HL-60 (cell line): Measurements from ENCODE around the gene PTPRN2.
"Not testable (repeated sequence)": the region's sequence is repeated elsewhere in the genome, so short reads cannot be mapped to it uniquely, and the experiment has no call there.

Source experiments
- DNase-seq, 2 experiments: peaks; one replicate each; pipeline ENCODE4 v3.0.0-alpha.2; 2010 to 2020; ENCODE audit warnings: low read depth in 1 of 2, low spot score in 1 of 2
- H3K27ac ChIP-seq: fragments of 250-450 bp; sonication (Bioruptor Pico); replicated peaks from 2 replicates; pipeline ENCODE4 v1.5.1; 2020; ENCODE audit warnings: mild to moderate bottlenecking, moderate library complexity
- H3K27me3 ChIP-seq: fragments of 250-450 bp; sonication (Bioruptor Pico); 2 replicates; pipeline ENCODE4 v1.5.1; 2021; ENCODE audit warnings: mild to moderate bottlenecking, moderate library complexity; ENCODE audit not compliant: insufficient read depth, poor library complexity, severe bottlenecking
- H3K4me3 ChIP-seq: replicated peaks from 2 replicates; pipeline ENCODE4 v1.5.1; 2011; ENCODE audit warnings: mild to moderate bottlenecking, control low read depth, low read length; ENCODE audit not compliant: insufficient read depth
- GABPA ChIP-seq: IDR thresholded peaks from 2 replicates; pipeline ENCODE4 v1.6.1; 2012; ENCODE audit warnings: low read depth
- POLR2AphosphoS5 ChIP-seq: IDR thresholded peaks from 2 replicates; pipeline ENCODE4 v1.6.1; 2012; ENCODE audit warnings: low read depth
- SPI1 ChIP-seq: IDR thresholded peaks from 2 replicates; pipeline ENCODE4 v1.6.1; 2012; ENCODE audit warnings: low read depth, mild to moderate bottlenecking, borderline replicate concordance
- TF ChIP-seq, protein P1 (sequence below): IDR thresholded peaks from one replicate; pipeline ENCODE4 v1.5.1; 2011; ENCODE audit warnings: low read length, control low read depth, inconsistent platforms; ENCODE audit not compliant: insufficient read depth
- TF ChIP-seq, protein P2 (sequence below): IDR thresholded peaks from 2 replicates; pipeline ENCODE4 v1.6.1; 2012; ENCODE audit warnings: low read depth; ENCODE audit not compliant: insufficient replicate concordance

Gene PTPRN2

DNA sequence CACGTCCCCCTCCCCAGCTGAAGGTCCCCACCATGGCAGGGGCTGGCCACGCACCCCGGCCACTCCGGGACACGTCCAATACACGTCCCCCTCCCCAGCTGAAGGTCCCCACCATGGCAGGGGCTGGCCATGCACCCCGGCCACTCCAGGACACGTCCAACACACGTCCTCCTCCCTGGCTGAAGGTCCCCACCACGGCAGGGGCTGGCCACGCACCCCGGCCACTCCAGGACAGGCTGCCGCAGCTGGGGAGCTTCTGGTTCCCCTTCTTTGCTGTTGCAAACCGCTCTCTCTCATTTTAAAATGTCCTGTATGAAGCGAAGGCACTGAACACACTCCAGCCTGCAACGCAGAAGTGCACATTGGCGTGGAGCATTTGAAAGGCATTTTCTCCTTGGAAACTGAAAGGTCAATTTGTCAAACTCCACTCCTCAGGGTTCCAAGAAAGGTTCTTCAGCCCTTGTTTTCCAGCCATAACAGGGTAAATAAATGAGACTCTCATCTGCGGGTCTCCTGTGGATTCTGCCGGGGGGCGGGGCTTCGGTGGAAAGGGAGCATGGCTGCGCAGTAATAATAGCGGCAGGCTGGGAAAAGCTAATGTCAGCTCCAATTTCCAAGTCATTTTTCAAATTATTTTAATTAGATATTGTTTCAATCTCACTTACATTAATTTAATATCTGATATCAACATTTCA lies 670.5 kb downstream of the PTPRN2 start:
- DNase-seq, result no peak
- Histone ChIP-seq H3K27me3 (no peaks in the 10 kb centered on the region), H3K4me3 (no peak overlapping the region), H3K27ac (no peak overlapping the region)
- TF ChIP-seq POLR2AphosphoS5 (no peak), GABPA (no peak), SPI1 (no peak)
- TF ChIP-seq, protein P1, sequence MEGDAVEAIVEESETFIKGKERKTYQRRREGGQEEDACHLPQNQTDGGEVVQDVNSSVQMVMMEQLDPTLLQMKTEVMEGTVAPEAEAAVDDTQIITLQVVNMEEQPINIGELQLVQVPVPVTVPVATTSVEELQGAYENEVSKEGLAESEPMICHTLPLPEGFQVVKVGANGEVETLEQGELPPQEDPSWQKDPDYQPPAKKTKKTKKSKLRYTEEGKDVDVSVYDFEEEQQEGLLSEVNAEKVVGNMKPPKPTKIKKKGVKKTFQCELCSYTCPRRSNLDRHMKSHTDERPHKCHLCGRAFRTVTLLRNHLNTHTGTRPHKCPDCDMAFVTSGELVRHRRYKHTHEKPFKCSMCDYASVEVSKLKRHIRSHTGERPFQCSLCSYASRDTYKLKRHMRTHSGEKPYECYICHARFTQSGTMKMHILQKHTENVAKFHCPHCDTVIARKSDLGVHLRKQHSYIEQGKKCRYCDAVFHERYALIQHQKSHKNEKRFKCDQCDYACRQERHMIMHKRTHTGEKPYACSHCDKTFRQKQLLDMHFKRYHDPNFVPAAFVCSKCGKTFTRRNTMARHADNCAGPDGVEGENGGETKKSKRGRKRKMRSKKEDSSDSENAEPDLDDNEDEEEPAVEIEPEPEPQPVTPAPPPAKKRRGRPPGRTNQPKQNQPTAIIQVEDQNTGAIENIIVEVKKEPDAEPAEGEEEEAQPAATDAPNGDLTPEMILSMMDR, result no peak
- TF ChIP-seq, protein P2, sequence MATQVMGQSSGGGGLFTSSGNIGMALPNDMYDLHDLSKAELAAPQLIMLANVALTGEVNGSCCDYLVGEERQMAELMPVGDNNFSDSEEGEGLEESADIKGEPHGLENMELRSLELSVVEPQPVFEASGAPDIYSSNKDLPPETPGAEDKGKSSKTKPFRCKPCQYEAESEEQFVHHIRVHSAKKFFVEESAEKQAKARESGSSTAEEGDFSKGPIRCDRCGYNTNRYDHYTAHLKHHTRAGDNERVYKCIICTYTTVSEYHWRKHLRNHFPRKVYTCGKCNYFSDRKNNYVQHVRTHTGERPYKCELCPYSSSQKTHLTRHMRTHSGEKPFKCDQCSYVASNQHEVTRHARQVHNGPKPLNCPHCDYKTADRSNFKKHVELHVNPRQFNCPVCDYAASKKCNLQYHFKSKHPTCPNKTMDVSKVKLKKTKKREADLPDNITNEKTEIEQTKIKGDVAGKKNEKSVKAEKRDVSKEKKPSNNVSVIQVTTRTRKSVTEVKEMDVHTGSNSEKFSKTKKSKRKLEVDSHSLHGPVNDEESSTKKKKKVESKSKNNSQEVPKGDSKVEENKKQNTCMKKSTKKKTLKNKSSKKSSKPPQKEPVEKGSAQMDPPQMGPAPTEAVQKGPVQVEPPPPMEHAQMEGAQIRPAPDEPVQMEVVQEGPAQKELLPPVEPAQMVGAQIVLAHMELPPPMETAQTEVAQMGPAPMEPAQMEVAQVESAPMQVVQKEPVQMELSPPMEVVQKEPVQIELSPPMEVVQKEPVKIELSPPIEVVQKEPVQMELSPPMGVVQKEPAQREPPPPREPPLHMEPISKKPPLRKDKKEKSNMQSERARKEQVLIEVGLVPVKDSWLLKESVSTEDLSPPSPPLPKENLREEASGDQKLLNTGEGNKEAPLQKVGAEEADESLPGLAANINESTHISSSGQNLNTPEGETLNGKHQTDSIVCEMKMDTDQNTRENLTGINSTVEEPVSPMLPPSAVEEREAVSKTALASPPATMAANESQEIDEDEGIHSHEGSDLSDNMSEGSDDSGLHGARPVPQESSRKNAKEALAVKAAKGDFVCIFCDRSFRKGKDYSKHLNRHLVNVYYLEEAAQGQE, result no peak

DNA sequence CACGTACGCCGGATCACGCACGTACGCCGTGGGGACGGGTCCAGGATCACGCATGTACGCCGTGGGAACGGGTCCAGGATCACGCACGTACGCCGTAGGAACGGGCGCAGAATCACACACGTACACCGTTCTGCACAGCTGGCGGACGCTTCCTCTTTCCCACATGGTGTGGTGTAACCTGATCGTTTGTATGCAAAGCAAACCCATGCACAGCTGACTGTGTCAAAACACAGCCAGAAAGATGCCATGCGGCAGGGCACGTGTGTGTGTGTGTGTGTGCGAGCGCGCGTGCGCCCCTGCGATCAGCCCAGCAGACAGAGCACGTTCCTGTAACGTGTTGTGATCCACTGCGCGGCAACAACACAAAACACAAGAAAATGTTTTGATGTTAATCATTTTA lies 677.2 kb downstream of the PTPRN2 start:
- no peak overlapping the region for H3K27ac ChIP-seq
- TF ChIP-seq, protein P2, result no peak
- TF ChIP-seq GABPA, result no peak
- TF ChIP-seq, protein P1, result no peak
- no peak overlapping the region for H3K4me3 ChIP-seq
- H3K27me3 ChIP-seq, result peaks cover 1% of the 10 kb centered on the region
- no peak for DNase-seq

DNA sequence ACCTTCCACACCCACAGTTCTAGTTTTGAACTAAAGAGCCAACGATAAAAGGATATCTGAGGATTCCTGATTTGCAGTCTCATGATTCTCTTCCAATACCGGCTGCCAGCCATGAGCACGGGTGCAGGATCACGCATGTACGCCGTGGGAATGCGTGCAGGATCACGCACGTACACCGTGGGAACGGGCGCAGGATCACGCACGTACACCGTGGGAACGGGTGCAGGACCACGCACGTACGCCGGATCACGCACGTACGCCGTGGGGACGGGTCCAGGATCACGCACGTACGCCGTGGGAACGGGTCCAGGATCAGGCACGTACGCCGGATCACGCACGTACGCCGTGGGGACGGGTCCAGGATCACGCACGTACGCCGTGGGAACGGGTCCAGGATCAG lies 677.6 kb downstream of the PTPRN2 start:
- not testable (repeated sequence) for H3K27me3 ChIP-seq, H3K27ac ChIP-seq, H3K4me3 ChIP-seq, DNase-seq

DNA sequence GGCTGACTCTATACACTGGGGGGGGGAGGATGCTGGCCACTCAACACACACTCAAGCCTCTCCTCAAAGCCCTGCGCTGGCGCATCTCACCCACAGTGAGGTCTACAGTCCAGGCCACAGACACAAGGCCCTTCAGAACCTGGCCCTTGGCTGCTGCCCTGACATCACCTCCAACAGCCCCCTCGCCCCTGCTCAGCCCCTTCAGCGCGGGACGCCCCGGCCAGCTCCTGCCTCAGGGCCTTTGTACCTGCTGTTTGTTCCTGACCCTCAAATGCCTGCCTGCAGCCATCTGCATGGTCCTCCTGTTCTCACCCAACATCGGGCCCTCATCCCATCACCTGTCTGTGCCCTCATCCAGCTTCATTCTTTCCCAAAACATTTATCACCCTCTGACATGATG lies 678.3 kb downstream of the PTPRN2 start:
- Histone ChIP-seq H3K4me3 (no peak overlapping the region), H3K27me3 (peaks cover 2% of the 10 kb centered on the region), H3K27ac (no peak overlapping the region)
- TF ChIP-seq SPI1 (no peak), POLR2AphosphoS5 (no peak), GABPA (no peak)
- TF ChIP-seq, protein P1, result no peak
- TF ChIP-seq, protein P2, result no peak
- DNase-seq, result no peak
